DND-41 (cell line): ENCODE results near the gene ADIRF.

Experiments
- ATAC-seq: fragments of 200-7000 bp; cut with Tn5 transposase; 3 replicates; pipeline ENCODE4 v1.9.1; 2021; ENCODE audit warnings: low read depth; ENCODE audit not compliant: insufficient read depth
- DNase-seq: peaks from one replicate; pipeline ENCODE4 v3.0.0-alpha.2; 2020
- H2AFZ ChIP-seq: 2 replicates; pipeline ENCODE4 v1.6.0; 2012; ENCODE audit warnings: low read depth, low read length
- H3K27ac ChIP-seq: 2 replicates; pipeline ENCODE4 v1.5.1; 2012; ENCODE audit warnings: low read length, inconsistent platforms
- H3K27me3 ChIP-seq: fragments of 200-600 bp; sonication (generic); 2 replicates; pipeline ENCODE4 v1.6.0; 2012; ENCODE audit warnings: low read length, mild to moderate bottlenecking, inconsistent platforms; ENCODE audit not compliant: insufficient read depth, poor library complexity
- H3K36me3 ChIP-seq: 2 replicates; pipeline ENCODE4 v1.5.1; 2012; ENCODE audit warnings: low read length, inconsistent platforms; ENCODE audit not compliant: insufficient read depth
- H3K4me1 ChIP-seq: 2 replicates; pipeline ENCODE4 v1.5.1; 2012; ENCODE audit warnings: mild to moderate bottlenecking, low read length; ENCODE audit not compliant: insufficient read depth
- H3K4me2 ChIP-seq: 2 replicates; pipeline ENCODE4 v1.6.0; 2012; ENCODE audit warnings: mild to moderate bottlenecking, moderate library complexity, low read length, inconsistent platforms; ENCODE audit not compliant: insufficient read depth
- H3K4me3 ChIP-seq, 2 experiments: fragments of 200-600 bp in 1 of 2; shearing (Covaris generic) in 1 of 2; 2 replicates each; pipeline ENCODE4 v1.5.1; 2012 to 2016; ENCODE audit warnings: inconsistent platforms in 2 of 2, low read length in 2 of 2, mild to moderate bottlenecking in 2 of 2, low read depth in 1 of 2, moderate library complexity in 1 of 2
- H3K79me2 ChIP-seq: 2 replicates; pipeline ENCODE4 v1.6.0; 2012; ENCODE audit warnings: low read length, inconsistent platforms; ENCODE audit not compliant: insufficient read depth
- H3K9ac ChIP-seq: 2 replicates; pipeline ENCODE4 v1.6.0; 2012; ENCODE audit warnings: low read depth, mild to moderate bottlenecking, inconsistent platforms, low read length, moderate library complexity
- H3K9me3 ChIP-seq: 2 replicates; pipeline ENCODE4 v1.5.1; 2012; ENCODE audit warnings: low read length, moderate library complexity, mild to moderate bottlenecking, inconsistent platforms; ENCODE audit not compliant: insufficient read depth, severe bottlenecking
- H4K20me1 ChIP-seq: 2 replicates; pipeline ENCODE4 v1.6.0; 2012; ENCODE audit warnings: low read length; ENCODE audit not compliant: insufficient read depth
- CTCF ChIP-seq: IDR thresholded peaks from 2 replicates; pipeline ENCODE4 v1.5.1; 2012; ENCODE audit warnings: borderline replicate concordance, low read length, moderate library complexity, mild to moderate bottlenecking; ENCODE audit not compliant: poor library complexity, severe bottlenecking; ENCODE audit errors: extremely low read depth
- EZH2 ChIP-seq: IDR thresholded peaks from 3 replicates; pipeline ENCODE4 v1.6.1; 2012; ENCODE audit warnings: borderline replicate concordance, low read depth, mild to moderate bottlenecking, moderate library complexity, low read length, inconsistent platforms; ENCODE audit not compliant: severe bottlenecking

ADIRF gene

DNA sequence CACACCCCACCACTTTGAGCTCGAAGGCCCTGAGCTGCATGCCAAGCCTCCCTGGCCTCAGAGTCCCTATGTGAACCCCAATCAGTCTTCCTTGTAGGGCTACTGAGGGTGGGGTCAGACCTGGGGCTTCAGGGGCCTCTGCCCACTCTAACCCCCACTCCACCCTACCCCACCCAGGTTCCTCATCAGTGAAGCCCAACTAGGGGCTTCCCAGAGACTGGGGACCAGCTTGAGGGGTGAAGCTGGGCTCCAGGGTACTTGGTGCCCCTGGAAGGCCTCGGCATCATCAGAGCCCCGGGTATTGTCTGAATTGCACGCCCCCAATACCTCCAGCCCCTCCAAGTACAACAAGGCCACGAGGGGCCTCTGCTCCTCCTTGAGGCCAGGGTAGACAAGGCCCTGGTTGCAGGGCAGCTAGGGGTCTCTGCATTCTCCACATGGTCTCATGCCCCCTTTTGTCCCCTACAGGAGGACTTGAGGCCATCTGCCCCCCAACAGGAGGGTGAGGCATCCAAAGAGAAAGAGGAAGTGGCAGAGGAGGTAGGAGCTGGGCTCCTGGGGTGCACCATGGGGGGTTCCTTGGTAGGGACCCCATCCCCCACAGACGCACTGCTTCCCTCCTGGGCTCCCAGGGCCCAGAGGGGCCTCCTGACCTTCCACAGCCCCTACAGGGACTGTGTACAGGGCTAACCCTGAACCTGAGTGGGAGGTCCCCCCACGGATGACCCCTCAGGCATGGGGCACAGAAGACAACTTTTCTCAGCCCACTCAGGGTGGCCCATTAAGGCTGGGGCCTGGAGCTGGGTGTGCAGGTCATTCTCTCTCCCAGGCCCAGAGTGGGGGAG lies 5.9 kb upstream of the ADIRF start:
- H3K9me3 ChIP-seq, result no peaks in the 10 kb centered on the region

GRCh38 chr10:86962981-86963310 lies 5.3 kb upstream of the ADIRF start:
- H2AFZ ChIP-seq, result no peak overlapping the region
- no peak overlapping the region for H3K4me3 ChIP-seq
- no peaks in the 10 kb centered on the region for H3K36me3 ChIP-seq
- no peak overlapping the region for H3K9ac ChIP-seq
- ATAC-seq (no peak), DNase-seq (no peak)
- no peak overlapping the region for H3K4me2 ChIP-seq
- H3K27ac ChIP-seq, result no peak overlapping the region
- no peaks in the 10 kb centered on the region for H3K27me3 ChIP-seq
- no peaks in the 10 kb centered on the region for H3K4me1 ChIP-seq
- H3K79me2 ChIP-seq, result no peaks in the 10 kb centered on the region
- no peaks in the 10 kb centered on the region for H3K9me3 ChIP-seq
- H4K20me1 ChIP-seq, result no peaks in the 10 kb centered on the region; the same call in 1 of the 2 replicates
- TF ChIP-seq EZH2 (no peak), CTCF (no peak)

More for the DNA sequence above, 5.9 kb upstream of the ADIRF start:
- H3K4me1 ChIP-seq, result no peaks in the 10 kb centered on the region
- no peak overlapping the region for H2AFZ ChIP-seq
- H3K27me3 ChIP-seq, result no peaks in the 10 kb centered on the region
- H3K79me2 ChIP-seq, result no peaks in the 10 kb centered on the region
- H4K20me1 ChIP-seq, result no peaks in the 10 kb centered on the region; the same call in 1 of the 2 replicates
- H3K4me2 ChIP-seq, result no peak overlapping the region
- H3K27ac ChIP-seq, result no peak overlapping the region
- no peak overlapping the region for H3K4me3 ChIP-seq
- H3K36me3 ChIP-seq, result no peaks in the 10 kb centered on the region
- no peak overlapping the region for H3K9ac ChIP-seq
- ATAC-seq (no peak), DNase-seq (no peak)
- TF ChIP-seq CTCF, result no peak
- no peak for TF ChIP-seq EZH2

DNA sequence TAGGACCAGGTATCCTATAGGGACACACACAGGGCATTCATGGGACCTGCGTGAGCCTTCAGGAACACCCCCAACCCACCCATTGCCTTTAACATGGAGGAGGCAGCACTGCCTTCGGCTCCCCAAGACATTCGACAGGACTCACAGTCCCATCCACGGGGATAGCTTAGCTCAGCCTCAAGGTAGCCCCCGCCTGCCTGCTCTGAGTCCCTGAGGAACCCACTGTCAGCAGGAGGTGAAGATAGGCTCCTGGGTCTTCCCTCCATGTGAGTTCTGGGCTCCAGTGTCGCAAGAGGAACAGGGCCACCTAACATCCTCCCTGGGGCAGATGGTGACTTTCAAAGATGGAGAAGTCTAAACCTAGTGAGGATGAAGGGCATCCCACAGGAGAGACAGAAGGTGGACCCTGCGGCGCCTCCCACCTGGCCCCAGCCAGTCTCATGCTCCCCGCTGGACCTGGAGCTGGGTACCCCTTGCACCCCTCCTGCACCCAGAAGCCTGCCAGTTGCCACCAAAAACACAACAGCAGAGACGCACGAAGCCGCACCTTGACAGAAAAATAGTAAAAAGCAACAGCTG lies 4.9 kb upstream of the ADIRF start:
- no peaks in the 10 kb centered on the region for H3K27me3 ChIP-seq
- no peak for DNase-seq
- H3K4me3 ChIP-seq, result no peak overlapping the region
- no peaks in the 10 kb centered on the region for H3K36me3 ChIP-seq
- ATAC-seq, result no peak
- H3K27ac ChIP-seq, result no peak overlapping the region
- H3K9me3 ChIP-seq, result no peaks in the 10 kb centered on the region
- no peaks in the 10 kb centered on the region for H3K4me1 ChIP-seq
- no peak overlapping the region for H2AFZ ChIP-seq
- no peak overlapping the region for H3K4me2 ChIP-seq
- no peak overlapping the region for H3K9ac ChIP-seq
- TF ChIP-seq EZH2 (no peak), CTCF (no peak)
- no peaks in the 10 kb centered on the region; the same call in 1 of the 2 replicates for H4K20me1 ChIP-seq
- no peaks in the 10 kb centered on the region for H3K79me2 ChIP-seq
